HEK293 (cell line): ENCODE data around the gene LRRC7.

Experiments used
- CTCF ChIA-PET: fragments of 350-600 bp; formaldehyde crosslinking; extraction: SDS; loops from one replicate; lab custom pipeline; 2021; ENCODE audit warnings: antibody characterized with exemption; lab: Yijun Ruan, JAX
- POLR2A ChIA-PET: fragments of 300-600 bp; formaldehyde crosslinking; extraction: SDS; loops from one replicate; lab custom pipeline; 2020; ENCODE audit warnings: antibody characterized with exemption, inconsistent platforms; lab: Yijun Ruan, JAX
- H3K27ac ChIP-seq: fragments of 200-500 bp; sonication (Bioruptor generic); 2 replicates; pipeline ENCODE4 v1.5.1; 2014; ENCODE audit warnings: low read depth, low read length, control low read depth, inconsistent platforms; ENCODE audit errors: extremely low read depth
- H3K36me3 ChIP-seq, 2 experiments: fragments of 200-500 bp in 1 of 2; sonication (Bioruptor generic) in 1 of 2; 1 replicate in 1 of 2; 2 replicates in 1 of 2; pipeline ENCODE4 v1.5.1; 2014 to 2017; ENCODE audit warnings: inconsistent platforms in 2 of 2, low read length in 2 of 2; ENCODE audit not compliant: control insufficient read depth in 2 of 2, insufficient read depth in 1 of 2
- H3K4me1 ChIP-seq: fragments of 200-500 bp; sonication (Bioruptor generic); 2 replicates; pipeline ENCODE4 v1.5.1; 2014; ENCODE audit warnings: mild to moderate bottlenecking, low read length, inconsistent platforms; ENCODE audit not compliant: control insufficient read depth, insufficient read depth
- H3K4me3 ChIP-seq: 2 replicates; pipeline ENCODE4 v1.5.1; 2011; ENCODE audit warnings: low read depth, mild to moderate bottlenecking, control low read depth, low read length, moderate library complexity
- H3K9me3 ChIP-seq: fragments of 200-500 bp; sonication (Bioruptor generic); 2 replicates; pipeline ENCODE4 v1.5.1; 2014; ENCODE audit warnings: low read depth, low read length, inconsistent platforms; ENCODE audit not compliant: control insufficient read depth, insufficient read depth
- CTCF ChIP-seq: fragments of 450-650 bp; formaldehyde crosslinking; IDR thresholded peaks from 2 replicates; pipeline ENCODE4 v1.5.1; 2016; ENCODE audit warnings: missing biosample characterization, missing genetic modification characterization
- HIC1 ChIP-seq: fragments of 450-650 bp; formaldehyde crosslinking; IDR thresholded peaks from 2 replicates; pipeline ENCODE4 v1.5.1; 2016; ENCODE audit warnings: missing biosample characterization, missing genetic modification characterization
- MZF1 ChIP-seq: fragments of 450-650 bp; formaldehyde crosslinking; IDR thresholded peaks from 2 replicates; pipeline ENCODE4 v1.5.1; 2017; ENCODE audit warnings: missing biosample characterization, missing genetic modification characterization, borderline replicate concordance
- PATZ1 ChIP-seq: fragments of 450-650 bp; formaldehyde crosslinking; IDR thresholded peaks from 2 replicates; pipeline ENCODE4 v1.5.1; 2016; ENCODE audit warnings: missing biosample characterization, missing genetic modification characterization
- YY2 ChIP-seq: fragments of 450-650 bp; formaldehyde crosslinking; IDR thresholded peaks from 2 replicates; pipeline ENCODE4 v1.5.1; 2016; ENCODE audit warnings: missing biosample characterization, missing genetic modification characterization
- ZBTB48 ChIP-seq: fragments of 450-650 bp; formaldehyde crosslinking; IDR thresholded peaks from 2 replicates; pipeline ENCODE4 v1.5.1; 2016; ENCODE audit warnings: missing biosample characterization, missing genetic modification characterization
- ZNF121 ChIP-seq: fragments of 450-650 bp; formaldehyde crosslinking; IDR thresholded peaks from 2 replicates; pipeline ENCODE4 v1.5.1; 2016; ENCODE audit warnings: missing biosample characterization, missing genetic modification characterization
- ZNF280D ChIP-seq: fragments of 450-650 bp; formaldehyde crosslinking; IDR thresholded peaks from 2 replicates; pipeline ENCODE4 v1.5.1; 2016; ENCODE audit warnings: missing biosample characterization, missing genetic modification characterization
- ZNF600 ChIP-seq: fragments of 450-650 bp; formaldehyde crosslinking; IDR thresholded peaks from 2 replicates; pipeline ENCODE4 v1.5.1; 2016; ENCODE audit warnings: missing biosample characterization, missing genetic modification characterization
- ZNF639 ChIP-seq: fragments of 450-650 bp; formaldehyde crosslinking; IDR thresholded peaks from 2 replicates; pipeline ENCODE4 v1.5.1; 2016; ENCODE audit warnings: missing biosample characterization, missing genetic modification characterization
- ZNF830 ChIP-seq: fragments of 450-650 bp; IDR thresholded peaks from 2 replicates; pipeline ENCODE4 v1.5.0; 2018; ENCODE audit warnings: missing biosample characterization, missing genetic modification characterization, low read depth, mild to moderate bottlenecking, moderate library complexity
- ZSCAN18 ChIP-seq: fragments of 450-650 bp; formaldehyde crosslinking; IDR thresholded peaks from 2 replicates; pipeline ENCODE4 v1.5.1; 2016; ENCODE audit warnings: missing biosample characterization, missing genetic modification characterization
- TF ChIP-seq, protein P1 (sequence below): fragments of 450-650 bp; IDR thresholded peaks from 2 replicates; pipeline ENCODE4 v1.5.1; 2018; ENCODE audit warnings: missing biosample characterization, missing genetic modification characterization

Gene LRRC7

DNA sequence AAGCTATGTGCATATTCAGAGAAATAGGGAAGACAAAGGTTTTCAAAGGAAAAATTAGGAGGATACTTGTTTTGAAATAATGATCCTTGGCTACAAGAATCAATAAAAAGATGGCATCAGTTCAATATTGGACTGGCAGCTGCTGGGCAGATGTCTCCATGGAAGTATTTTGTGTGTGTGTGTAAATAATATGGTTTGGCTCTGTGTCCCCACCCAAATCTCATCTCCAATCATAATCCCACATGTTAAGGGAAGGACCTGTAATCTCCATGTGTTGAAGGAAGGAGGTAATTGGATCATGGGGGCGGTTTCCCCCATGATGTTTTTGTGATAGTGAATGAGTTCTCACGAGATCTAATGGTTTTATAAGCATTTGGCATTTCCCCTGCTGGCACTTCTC lies 40.4 kb upstream of the LRRC7 start:
- Histone ChIP-seq H3K9me3 (no peaks in the 10 kb centered on the region), H3K27ac (no peak overlapping the region), H3K36me3 (no peaks in the 10 kb centered on the region), H3K4me1 (no peaks in the 10 kb centered on the region), H3K4me3 (no peak overlapping the region)
- no peak for TF ChIP-seq ZNF600
- no peak for TF ChIP-seq ZNF830 (tag by site-specific recombination)
- TF ChIP-seq, protein P1, sequence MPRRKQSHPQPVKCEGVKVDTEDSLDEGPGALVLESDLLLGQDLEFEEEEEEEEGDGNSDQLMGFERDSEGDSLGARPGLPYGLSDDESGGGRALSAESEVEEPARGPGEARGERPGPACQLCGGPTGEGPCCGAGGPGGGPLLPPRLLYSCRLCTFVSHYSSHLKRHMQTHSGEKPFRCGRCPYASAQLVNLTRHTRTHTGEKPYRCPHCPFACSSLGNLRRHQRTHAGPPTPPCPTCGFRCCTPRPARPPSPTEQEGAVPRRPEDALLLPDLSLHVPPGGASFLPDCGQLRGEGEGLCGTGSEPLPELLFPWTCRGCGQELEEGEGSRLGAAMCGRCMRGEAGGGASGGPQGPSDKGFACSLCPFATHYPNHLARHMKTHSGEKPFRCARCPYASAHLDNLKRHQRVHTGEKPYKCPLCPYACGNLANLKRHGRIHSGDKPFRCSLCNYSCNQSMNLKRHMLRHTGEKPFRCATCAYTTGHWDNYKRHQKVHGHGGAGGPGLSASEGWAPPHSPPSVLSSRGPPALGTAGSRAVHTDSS (tag by site-specific recombination) = no peak
- no peak for TF ChIP-seq ZSCAN18 (tag by site-specific recombination)
- no peak for TF ChIP-seq MZF1 (tag by site-specific recombination)
- no peak for TF ChIP-seq CTCF (tag by site-specific recombination)
- no peak for TF ChIP-seq ZNF639 (tag by site-specific recombination)
- no peak for TF ChIP-seq HIC1
- TF ChIP-seq YY2 (tag by site-specific recombination) = no peak
- no peak for TF ChIP-seq PATZ1
- no peak for TF ChIP-seq ZNF121 (tag by site-specific recombination)
- no peak for TF ChIP-seq ZBTB48 (tag by site-specific recombination)
- no peak for TF ChIP-seq ZNF280D (tag by site-specific recombination)
- POLR2A ChIA-PET = no interaction called here
- CTCF ChIA-PET = no interaction called here
